Right lobe of liver (tissue), 6 donors: Measurements from ENCODE around the gene AMER1. TPM values are rescaled to one million over a fixed set of nuclear protein-coding genes. Genes with fewer than 3 reads are reported as not detected.

ENCODE experiments used
- ATAC-seq, 4 donors: fragments of 200-7000 bp; cut with Tn5 transposase; one replicate each; pipeline ENCODE4 v1.9.1; 2020; ENCODE audit warnings: mild to moderate bottlenecking in 4 of 4, moderate library complexity in 4 of 4
- DNase-seq, 3 donors: peaks; one replicate each; pipeline ENCODE4 v3.0.0-alpha.2; 2020
- H3K27ac ChIP-seq, 3 donors: fragments of 200-600 bp; one replicate each; pipeline ENCODE4 v1.8.0; 2022
- H3K27me3 ChIP-seq, 2 donors: fragments of 200-600 bp; one replicate each; pipeline ENCODE4 v1.8.0; 2022
- H3K36me3 ChIP-seq, 4 donors: fragments of 200-600 bp; sonication (generic) in 1 of 4; one replicate each; pipeline versions ENCODE4 v1.5.1 to v1.8.0; 2017 to 2022; ENCODE audit warnings: control low read depth in 1 of 4
- H3K4me1 ChIP-seq, 4 donors: fragments of 200-600 bp; sonication (generic) in 1 of 4; one replicate each; pipeline versions ENCODE4 v1.5.1 to v1.8.0; 2017 to 2022; ENCODE audit warnings: control low read depth in 1 of 4
- H3K4me3 ChIP-seq, 3 donors: fragments of 200-600 bp; one replicate each; pipeline ENCODE4 v1.8.0; 2022
- H3K9me3 ChIP-seq, 4 donors: fragments of 200-600 bp; sonication (generic) in 1 of 4; one replicate each; pipeline versions ENCODE4 v1.5.1 to v1.8.0; 2017 to 2022; ENCODE audit warnings: control low read depth in 1 of 4
- POLR2A ChIP-seq: fragments of 450-650 bp; IDR thresholded peaks from one replicate; pipeline ENCODE4 v1.6.1; 2017; ENCODE audit warnings: antibody characterized with exemption, mild to moderate bottlenecking
- WGBS: methylation state at CpG from one replicate; pipeline ENCODE4 v1.1.6; 2018; ENCODE audit warnings: low coverage, low lambda C conversion rate; ENCODE audit not compliant: insufficient coverage; ENCODE audit errors: missing lambda C conversion rate; 5-methylcytosine and 5-hydroxymethylcytosine counted together
- intact Hi-C, 2 donors: fragments of 100-400 bp; cut with DNase I; formaldehyde crosslinking; loops; one replicate each; pipeline versions ENCODE4 v1.11.2 to v1.14.1; 2022
- total RNA-seq, 6 experiments: library from RNA; depleted of rRNA in 2 of 6; stranded (reverse); fragments of >200 nt in 2 of 6; fragmentation: NEBNext Ultra II Directional in 3 of 6; extraction: Animal tissue kit (Norgen Biotek cat#: 25700) in 3 of 6; gene quantifications; one replicate each; pipeline versions ENCODE4 v1.1.0 to v1.2.4, GENCODE V29; 2016 to 2023
- TF ChIP-seq, protein P1 (sequence below), 4 donors: fragments of 200-600 bp in 3 of 4; fragments of 450-650 bp in 1 of 4; IDR thresholded peaks; one replicate each; pipeline versions ENCODE4 v1.5.1 to v1.8.0; 2016 to 2022; ENCODE audit warnings: antibody characterized with exemption in 4 of 4, mild to moderate bottlenecking in 2 of 4
- donor health status: DM: no; HTN: yes; CAD: no.
- donor health status: DM: no; HTN: no; CAD: no.
- donor health status: DM: no; HTN: no; CAD: no.
- donor health status: DM: no; HTN: yes; CAD: no.
- donor health status: DM: no; HTN: yes; CAD: no.

The AMER1 gene
- total RNA-seq, 6 experiments from 2014 or later, result 1.6 to 4.9 (median 2.6) TPM

DNA sequence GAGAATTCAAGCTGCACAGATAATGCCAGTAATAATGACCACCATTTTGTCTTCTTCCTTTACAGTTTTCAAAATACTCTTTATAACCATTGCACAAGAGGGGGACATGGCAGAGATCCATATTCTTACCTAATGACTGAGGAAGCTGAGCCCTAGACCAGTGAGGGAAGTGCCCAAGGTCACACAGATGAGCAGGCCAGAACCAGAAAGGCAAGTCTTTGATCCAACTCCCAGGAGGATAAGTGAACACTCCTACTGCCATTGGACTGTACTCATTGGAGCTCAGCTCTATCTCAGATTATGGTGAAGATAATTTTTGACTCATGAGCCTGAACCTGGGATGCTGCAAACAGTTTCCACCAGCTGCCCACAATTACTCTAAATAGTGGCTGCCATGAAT is 28.6 kb downstream of the AMER1 start:
- Histone ChIP-seq H3K9me3 (no peaks in the 10 kb centered on the region), H3K27ac (no peak overlapping the region)
- peak in 2 of 4 donors; percentile 46 to 50 for ATAC-seq

DNA sequence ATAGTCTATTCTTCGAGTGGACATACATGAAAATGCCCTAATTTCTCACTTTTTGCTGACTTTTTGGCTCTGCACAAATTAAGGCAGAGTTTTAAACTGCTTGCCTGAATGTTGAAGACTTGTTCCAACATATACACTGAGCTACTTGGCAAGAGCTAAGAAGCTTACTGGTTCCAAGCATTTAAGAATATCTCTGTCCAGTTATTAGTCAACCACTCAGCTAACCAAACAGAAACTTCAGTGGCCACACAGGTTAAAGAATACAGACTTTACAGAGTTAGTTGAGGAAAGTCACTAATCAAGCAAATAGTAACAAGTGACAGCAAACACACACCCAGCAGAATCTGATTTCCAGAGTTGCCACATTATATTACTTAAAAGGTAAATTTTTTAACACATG is 35.5 kb downstream of the AMER1 start:
- H3K4me1 ChIP-seq, result no peaks in the 10 kb centered on the region
- intact Hi-C loops, result no loop called here
- 50% methylated on average over 1 of the region's 1 CpG for WGBS

More for the DNA sequence above, 28.6 kb downstream of the AMER1 start:
- DNase-seq, result no peak
- H3K27me3 ChIP-seq, result no peaks in the 10 kb centered on the region
- no peaks in the 10 kb centered on the region for H3K36me3 ChIP-seq
- H3K4me1 ChIP-seq, result no peaks in the 10 kb centered on the region
- intact Hi-C loops, result no loop called here
- TF ChIP-seq, protein P1, sequence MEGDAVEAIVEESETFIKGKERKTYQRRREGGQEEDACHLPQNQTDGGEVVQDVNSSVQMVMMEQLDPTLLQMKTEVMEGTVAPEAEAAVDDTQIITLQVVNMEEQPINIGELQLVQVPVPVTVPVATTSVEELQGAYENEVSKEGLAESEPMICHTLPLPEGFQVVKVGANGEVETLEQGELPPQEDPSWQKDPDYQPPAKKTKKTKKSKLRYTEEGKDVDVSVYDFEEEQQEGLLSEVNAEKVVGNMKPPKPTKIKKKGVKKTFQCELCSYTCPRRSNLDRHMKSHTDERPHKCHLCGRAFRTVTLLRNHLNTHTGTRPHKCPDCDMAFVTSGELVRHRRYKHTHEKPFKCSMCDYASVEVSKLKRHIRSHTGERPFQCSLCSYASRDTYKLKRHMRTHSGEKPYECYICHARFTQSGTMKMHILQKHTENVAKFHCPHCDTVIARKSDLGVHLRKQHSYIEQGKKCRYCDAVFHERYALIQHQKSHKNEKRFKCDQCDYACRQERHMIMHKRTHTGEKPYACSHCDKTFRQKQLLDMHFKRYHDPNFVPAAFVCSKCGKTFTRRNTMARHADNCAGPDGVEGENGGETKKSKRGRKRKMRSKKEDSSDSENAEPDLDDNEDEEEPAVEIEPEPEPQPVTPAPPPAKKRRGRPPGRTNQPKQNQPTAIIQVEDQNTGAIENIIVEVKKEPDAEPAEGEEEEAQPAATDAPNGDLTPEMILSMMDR (IDR thresholded peaks at IDR 0.05), result no peak
- no peak for TF ChIP-seq POLR2A
- H3K4me3 ChIP-seq, result no peak overlapping the region

DNA sequence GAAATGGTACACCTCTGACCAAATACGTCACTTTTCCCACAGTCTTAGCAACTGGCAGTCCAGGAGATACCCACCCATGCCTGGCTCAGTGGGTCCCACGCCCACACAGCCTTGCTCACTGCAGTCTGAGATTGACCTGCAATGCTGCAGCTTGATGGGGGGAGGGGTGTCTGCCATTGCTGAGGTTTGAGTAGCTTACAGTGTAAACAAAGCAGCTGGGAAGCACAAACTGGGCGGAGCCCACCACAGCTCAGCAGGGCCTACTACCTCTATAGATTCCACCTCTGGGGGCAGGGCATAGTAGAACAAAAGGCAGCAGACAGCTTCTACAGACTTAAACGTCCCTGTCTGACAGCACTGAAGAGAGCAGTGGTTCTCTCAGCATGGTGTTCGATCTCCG is 52.7 kb downstream of the AMER1 start:
- no peak overlapping the region for H3K27ac ChIP-seq
- ATAC-seq (no peak), DNase-seq (no peak)
- no peaks in the 10 kb centered on the region for H3K9me3 ChIP-seq
- no peak for TF ChIP-seq POLR2A
- TF ChIP-seq, protein P1 (IDR thresholded peaks at IDR 0.05), result no peak
- H3K4me3 ChIP-seq, result no peak overlapping the region
- H3K4me1 ChIP-seq, result no peaks in the 10 kb centered on the region
- intact Hi-C loops, result no loop called here
- no peaks in the 10 kb centered on the region for H3K36me3 ChIP-seq
- WGBS, result 38% methylated on average over 2 of the region's 6 CpGs
- H3K27me3 ChIP-seq, result no peaks in the 10 kb centered on the region

More for the DNA sequence above, 35.5 kb downstream of the AMER1 start:
- Histone ChIP-seq H3K4me3 (no peak overlapping the region), H3K9me3 (no peaks in the 10 kb centered on the region), H3K36me3 (no peaks in the 10 kb centered on the region), H3K27me3 (no peaks in the 10 kb centered on the region), H3K27ac (no peak overlapping the region)
- DNase-seq (no peak), ATAC-seq (no peak)
- no peak for TF ChIP-seq POLR2A
- TF ChIP-seq, protein P1 (IDR thresholded peaks at IDR 0.05), result no peak

DNA sequence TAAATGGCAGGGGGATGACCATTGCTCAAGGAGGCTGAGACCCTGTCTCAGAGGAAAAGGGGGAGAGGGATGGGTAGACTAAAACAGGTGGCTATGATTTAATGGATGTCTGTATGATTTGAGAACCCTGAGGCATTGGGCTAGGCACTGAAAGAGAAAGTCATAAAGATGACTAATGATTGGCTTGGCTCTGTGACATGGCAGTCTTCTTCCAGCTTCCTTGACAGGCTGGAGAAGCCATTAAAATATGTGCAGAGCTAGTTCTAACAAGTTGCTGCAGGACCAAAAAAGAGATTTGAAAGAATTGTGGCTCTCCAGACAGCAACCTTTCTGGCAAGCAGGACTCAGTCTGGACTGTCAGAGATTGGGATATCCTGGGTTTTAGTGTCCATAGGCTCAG is 53.6 kb downstream of the AMER1 start:
- H3K27me3 ChIP-seq, result no peaks in the 10 kb centered on the region
- TF ChIP-seq, protein P1 (IDR thresholded peaks at IDR 0.05), result no peak
- TF ChIP-seq POLR2A, result no peak
- DNase-seq (no peak), ATAC-seq (no peak)
- no peaks in the 10 kb centered on the region for H3K36me3 ChIP-seq
- no peaks in the 10 kb centered on the region for H3K9me3 ChIP-seq
- no peaks in the 10 kb centered on the region for H3K4me1 ChIP-seq
- H3K4me3 ChIP-seq, result no peak overlapping the region
- intact Hi-C loops, result no loop called here
- no peak overlapping the region for H3K27ac ChIP-seq

DNA sequence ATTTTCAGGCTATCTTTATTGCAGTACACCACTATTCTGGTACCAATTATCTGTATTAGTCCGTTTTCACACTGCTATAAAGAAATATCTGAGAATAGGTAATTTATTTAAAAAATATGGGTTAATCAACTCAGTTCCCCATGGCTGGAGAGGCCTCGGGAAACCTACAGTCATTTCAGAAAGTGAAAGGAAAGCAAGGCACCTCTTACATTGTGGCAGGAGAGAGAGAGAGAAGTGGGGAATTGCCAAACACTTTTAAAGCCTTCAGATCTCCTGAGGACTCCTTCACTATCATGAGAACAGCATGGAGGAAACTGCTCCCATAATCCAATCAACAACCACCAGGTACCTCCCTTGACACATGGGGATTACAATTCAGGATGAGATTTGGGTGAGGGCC is 54.7 kb downstream of the AMER1 start:
- Histone ChIP-seq H3K27me3 (no peaks in the 10 kb centered on the region), H3K4me3 (no peak overlapping the region), H3K36me3 (no peaks in the 10 kb centered on the region), H3K9me3 (no peaks in the 10 kb centered on the region), H3K4me1 (no peaks in the 10 kb centered on the region), H3K27ac (no peak overlapping the region)
- TF ChIP-seq, protein P1 (IDR thresholded peaks at IDR 0.05), result no peak
- TF ChIP-seq POLR2A, result no peak
- intact Hi-C loops, result no loop called here
- DNase-seq (no peak), ATAC-seq (no peak)
- WGBS, result 34% methylated on average over 2 of the region's 2 CpGs
